ENCODE measurements around the gene ZNF280C. TPM values are rescaled to one million over a fixed set of nuclear protein-coding genes. Genes with fewer than 3 reads are reported as not detected.

ZNF280C gene
- total and polyA plus RNA-seq, 2 of the 13 experiments (the other 11 are each of a cell fraction or from before 2014, with no cell fraction given): 3.0 to 3.3 TPM

DNA sequence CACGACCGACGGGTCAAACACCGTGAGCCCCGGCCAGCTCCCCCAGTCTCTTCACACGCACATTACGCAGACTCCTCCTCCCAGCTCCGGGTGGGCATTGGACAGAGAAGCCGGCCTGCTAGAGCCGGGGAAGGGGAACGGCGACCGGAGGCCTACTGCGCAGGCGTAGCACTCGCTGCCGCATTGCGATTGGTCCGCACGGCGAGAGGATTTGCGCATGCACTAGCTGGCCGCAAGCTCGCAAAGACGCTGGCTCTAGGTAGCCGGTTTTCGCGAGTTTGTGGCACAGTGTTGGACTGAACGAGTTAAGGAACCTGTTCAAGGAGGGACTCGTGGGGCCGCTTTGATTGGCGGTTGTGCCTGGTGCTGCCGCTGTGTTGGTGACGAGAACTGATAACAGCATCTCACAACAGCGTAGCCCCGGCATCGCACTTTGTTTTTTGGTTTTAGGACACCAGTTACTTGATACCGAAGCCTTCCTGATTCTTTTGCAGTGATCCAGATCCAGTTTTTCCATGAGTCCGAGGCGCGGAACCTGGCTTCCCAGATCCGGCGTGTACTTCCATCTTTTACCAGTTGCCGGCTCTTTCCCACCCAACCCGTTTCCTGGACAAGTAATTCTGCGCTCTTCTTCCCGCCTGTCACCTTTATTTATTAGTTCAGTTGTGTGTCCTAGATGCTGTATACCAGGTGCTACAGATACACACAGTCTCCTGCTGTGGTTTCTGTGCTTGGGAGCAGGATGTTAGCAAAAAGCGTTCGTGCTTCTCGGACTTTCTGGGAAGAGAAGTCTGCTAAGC, 102.8 kb downstream of the ZNF280C start, which contains the start of gene AIFM1 (continued):
- TF ChIP-seq, protein P1, sequence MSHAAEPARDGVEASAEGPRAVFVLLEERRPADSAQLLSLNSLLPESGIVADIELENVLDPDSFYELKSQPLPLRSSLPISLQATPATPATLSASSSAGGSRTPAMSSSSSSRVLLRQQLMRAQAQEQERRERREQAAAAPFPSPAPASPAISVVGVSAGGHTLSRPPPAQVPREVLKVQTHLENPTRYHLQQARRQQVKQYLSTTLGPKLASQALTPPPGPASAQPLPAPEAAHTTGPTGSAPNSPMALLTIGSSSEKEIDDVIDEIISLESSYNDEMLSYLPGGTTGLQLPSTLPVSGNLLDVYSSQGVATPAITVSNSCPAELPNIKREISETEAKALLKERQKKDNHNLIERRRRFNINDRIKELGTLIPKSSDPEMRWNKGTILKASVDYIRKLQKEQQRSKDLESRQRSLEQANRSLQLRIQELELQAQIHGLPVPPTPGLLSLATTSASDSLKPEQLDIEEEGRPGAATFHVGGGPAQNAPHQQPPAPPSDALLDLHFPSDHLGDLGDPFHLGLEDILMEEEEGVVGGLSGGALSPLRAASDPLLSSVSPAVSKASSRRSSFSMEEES (CRISPR knock-in tag; IDR thresholded peaks at IDR 0.05): 0 out of 2 replicates have a peak, but pooled peaks have one; percentile 17
- no peak for TF ChIP-seq ZNF12 (CRISPR knock-in tag; IDR thresholded peaks at IDR 0.05)
- TF ChIP-seq NAIF1 (CRISPR knock-in tag; IDR thresholded peaks at IDR 0.05; ENCODE audit: borderline replicate concordance): peak; percentile 97
- TF ChIP-seq TGIF2 (CRISPR knock-in tag; IDR thresholded peaks at IDR 0.05): 0 out of 2 replicates have a peak, but pooled peaks have one; percentile 40
- no peak for TF ChIP-seq MAFK (conservative IDR thresholded peaks at IDR 0.05 in 1 of 2, IDR thresholded peaks at IDR 0.05 in 1 of 2; ENCODE audit: low read length in 2 of 2)
- peak; percentile 58 for TF ChIP-seq SAP130 (CRISPR knock-in tag; IDR thresholded peaks at IDR 0.05; ENCODE audit: low read depth)
- TF ChIP-seq, protein P2, sequence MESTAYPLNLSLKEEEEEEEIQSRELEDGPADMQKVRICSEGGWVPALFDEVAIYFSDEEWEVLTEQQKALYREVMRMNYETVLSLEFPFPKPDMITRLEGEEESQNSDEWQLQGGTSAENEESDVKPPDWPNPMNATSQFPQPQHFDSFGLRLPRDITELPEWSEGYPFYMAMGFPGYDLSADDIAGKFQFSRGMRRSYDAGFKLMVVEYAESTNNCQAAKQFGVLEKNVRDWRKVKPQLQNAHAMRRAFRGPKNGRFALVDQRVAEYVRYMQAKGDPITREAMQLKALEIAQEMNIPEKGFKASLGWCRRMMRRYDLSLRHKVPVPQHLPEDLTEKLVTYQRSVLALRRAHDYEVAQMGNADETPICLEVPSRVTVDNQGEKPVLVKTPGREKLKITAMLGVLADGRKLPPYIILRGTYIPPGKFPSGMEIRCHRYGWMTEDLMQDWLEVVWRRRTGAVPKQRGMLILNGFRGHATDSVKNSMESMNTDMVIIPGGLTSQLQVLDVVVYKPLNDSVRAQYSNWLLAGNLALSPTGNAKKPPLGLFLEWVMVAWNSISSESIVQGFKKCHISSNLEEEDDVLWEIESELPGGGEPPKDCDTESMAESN (CRISPR knock-in tag; conservative IDR thresholded peaks at IDR 0.05): 0 out of 2 replicates have a peak, but pooled peaks have one; percentile 15
- TF ChIP-seq, protein P3, sequence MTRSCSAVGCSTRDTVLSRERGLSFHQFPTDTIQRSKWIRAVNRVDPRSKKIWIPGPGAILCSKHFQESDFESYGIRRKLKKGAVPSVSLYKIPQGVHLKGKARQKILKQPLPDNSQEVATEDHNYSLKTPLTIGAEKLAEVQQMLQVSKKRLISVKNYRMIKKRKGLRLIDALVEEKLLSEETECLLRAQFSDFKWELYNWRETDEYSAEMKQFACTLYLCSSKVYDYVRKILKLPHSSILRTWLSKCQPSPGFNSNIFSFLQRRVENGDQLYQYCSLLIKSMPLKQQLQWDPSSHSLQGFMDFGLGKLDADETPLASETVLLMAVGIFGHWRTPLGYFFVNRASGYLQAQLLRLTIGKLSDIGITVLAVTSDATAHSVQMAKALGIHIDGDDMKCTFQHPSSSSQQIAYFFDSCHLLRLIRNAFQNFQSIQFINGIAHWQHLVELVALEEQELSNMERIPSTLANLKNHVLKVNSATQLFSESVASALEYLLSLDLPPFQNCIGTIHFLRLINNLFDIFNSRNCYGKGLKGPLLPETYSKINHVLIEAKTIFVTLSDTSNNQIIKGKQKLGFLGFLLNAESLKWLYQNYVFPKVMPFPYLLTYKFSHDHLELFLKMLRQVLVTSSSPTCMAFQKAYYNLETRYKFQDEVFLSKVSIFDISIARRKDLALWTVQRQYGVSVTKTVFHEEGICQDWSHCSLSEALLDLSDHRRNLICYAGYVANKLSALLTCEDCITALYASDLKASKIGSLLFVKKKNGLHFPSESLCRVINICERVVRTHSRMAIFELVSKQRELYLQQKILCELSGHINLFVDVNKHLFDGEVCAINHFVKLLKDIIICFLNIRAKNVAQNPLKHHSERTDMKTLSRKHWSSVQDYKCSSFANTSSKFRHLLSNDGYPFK (CRISPR knock-in tag; IDR thresholded peaks at IDR 0.05; ENCODE audit: borderline replicate concordance): peak; percentile 23; the same call in 1 of the 2 replicates
- TF ChIP-seq MED1 (CRISPR knock-in tag; IDR thresholded peaks at IDR 0.05): peak; percentile 23; the same call in 1 of the 2 replicates
- no peak for TF ChIP-seq EED (CRISPR knock-in tag; IDR thresholded peaks at IDR 0.05)
- TF ChIP-seq, protein P4, sequence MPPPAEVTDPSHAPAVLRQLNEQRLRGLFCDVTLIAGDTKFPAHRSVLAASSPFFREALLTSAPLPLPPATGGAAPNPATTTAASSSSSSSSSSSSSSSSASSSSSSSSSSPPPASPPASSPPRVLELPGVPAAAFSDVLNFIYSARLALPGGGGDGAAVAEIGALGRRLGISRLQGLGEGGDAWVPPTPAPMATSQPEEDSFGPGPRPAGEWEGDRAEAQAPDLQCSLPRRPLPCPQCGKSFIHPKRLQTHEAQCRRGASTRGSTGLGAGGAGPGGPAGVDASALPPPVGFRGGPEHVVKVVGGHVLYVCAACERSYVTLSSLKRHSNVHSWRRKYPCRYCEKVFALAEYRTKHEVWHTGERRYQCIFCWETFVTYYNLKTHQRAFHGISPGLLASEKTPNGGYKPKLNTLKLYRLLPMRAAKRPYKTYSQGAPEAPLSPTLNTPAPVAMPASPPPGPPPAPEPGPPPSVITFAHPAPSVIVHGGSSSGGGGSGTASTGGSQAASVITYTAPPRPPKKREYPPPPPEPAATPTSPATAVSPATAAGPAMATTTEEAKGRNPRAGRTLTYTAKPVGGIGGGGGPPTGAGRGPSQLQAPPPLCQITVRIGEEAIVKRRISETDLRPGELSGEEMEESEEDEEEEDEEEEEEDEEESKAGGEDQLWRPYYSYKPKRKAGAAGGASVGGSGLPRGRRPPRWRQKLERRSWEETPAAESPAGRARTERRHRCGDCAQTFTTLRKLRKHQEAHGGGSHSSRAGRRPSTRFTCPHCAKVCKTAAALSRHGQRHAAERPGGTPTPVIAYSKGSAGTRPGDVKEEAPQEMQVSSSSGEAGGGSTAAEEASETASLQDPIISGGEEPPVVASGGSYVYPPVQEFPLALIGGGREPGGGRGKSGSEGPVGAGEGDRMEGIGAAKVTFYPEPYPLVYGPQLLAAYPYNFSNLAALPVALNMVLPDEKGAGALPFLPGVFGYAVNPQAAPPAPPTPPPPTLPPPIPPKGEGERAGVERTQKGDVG (CRISPR knock-in tag; IDR thresholded peaks at IDR 0.05; ENCODE audit: borderline replicate concordance): 0 out of 2 replicates have a peak, but pooled peaks have one; percentile 42
- TF ChIP-seq ZNF644 (CRISPR knock-in tag; IDR thresholded peaks at IDR 0.05; ENCODE audit: low read depth): no peak
- TF ChIP-seq RBFOX2 (IDR thresholded peaks at IDR 0.05; ENCODE audit: low read depth, low read length): peak; percentile 77
- TF ChIP-seq, protein P5, sequence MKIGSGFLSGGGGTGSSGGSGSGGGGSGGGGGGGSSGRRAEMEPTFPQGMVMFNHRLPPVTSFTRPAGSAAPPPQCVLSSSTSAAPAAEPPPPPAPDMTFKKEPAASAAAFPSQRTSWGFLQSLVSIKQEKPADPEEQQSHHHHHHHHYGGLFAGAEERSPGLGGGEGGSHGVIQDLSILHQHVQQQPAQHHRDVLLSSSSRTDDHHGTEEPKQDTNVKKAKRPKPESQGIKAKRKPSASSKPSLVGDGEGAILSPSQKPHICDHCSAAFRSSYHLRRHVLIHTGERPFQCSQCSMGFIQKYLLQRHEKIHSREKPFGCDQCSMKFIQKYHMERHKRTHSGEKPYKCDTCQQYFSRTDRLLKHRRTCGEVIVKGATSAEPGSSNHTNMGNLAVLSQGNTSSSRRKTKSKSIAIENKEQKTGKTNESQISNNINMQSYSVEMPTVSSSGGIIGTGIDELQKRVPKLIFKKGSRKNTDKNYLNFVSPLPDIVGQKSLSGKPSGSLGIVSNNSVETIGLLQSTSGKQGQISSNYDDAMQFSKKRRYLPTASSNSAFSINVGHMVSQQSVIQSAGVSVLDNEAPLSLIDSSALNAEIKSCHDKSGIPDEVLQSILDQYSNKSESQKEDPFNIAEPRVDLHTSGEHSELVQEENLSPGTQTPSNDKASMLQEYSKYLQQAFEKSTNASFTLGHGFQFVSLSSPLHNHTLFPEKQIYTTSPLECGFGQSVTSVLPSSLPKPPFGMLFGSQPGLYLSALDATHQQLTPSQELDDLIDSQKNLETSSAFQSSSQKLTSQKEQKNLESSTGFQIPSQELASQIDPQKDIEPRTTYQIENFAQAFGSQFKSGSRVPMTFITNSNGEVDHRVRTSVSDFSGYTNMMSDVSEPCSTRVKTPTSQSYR (CRISPR knock-in tag; IDR thresholded peaks at IDR 0.05; ENCODE audit: borderline replicate concordance): no peak
